Measurements from ENCODE around the gene ULBP1.
"Not testable (repeated sequence)": the region's sequence is repeated elsewhere in the genome, so short reads cannot be mapped to it uniquely, and the experiment has no call there.

ULBP1 gene

GRCh38 chr6:150002710-150003109, 39.0 kb downstream of the ULBP1 start:
- H3K27ac ChIP-seq (ENCODE audit: low read depth, low read length) = no peak overlapping the region
- no peaks in the 10 kb centered on the region for H3K9me3 ChIP-seq (ENCODE audit: insufficient read depth, low read length)
- no peak overlapping the region for H3K4me3 ChIP-seq (ENCODE audit: insufficient read depth, low read length, poor library complexity, severe bottlenecking)
- no peaks in the 10 kb centered on the region for H4K20me1 ChIP-seq (ENCODE audit: low read depth, low read length)
- H3K9ac ChIP-seq (ENCODE audit: low read length) = no peak overlapping the region
- H3K9me2 ChIP-seq (replicated peaks; ENCODE audit: insufficient read depth, low read length) = no peaks in the 10 kb centered on the region
- H3F3A ChIP-seq (ENCODE audit: insufficient read depth) = no peaks in the 10 kb centered on the region
- H3K4me2 ChIP-seq (ENCODE audit: low read depth, low read length, poor library complexity, severe bottlenecking) = no peak overlapping the region
- no peaks in the 10 kb centered on the region for H3K27me3 ChIP-seq (ENCODE audit: low read length)
- TF ChIP-seq, protein P1, sequence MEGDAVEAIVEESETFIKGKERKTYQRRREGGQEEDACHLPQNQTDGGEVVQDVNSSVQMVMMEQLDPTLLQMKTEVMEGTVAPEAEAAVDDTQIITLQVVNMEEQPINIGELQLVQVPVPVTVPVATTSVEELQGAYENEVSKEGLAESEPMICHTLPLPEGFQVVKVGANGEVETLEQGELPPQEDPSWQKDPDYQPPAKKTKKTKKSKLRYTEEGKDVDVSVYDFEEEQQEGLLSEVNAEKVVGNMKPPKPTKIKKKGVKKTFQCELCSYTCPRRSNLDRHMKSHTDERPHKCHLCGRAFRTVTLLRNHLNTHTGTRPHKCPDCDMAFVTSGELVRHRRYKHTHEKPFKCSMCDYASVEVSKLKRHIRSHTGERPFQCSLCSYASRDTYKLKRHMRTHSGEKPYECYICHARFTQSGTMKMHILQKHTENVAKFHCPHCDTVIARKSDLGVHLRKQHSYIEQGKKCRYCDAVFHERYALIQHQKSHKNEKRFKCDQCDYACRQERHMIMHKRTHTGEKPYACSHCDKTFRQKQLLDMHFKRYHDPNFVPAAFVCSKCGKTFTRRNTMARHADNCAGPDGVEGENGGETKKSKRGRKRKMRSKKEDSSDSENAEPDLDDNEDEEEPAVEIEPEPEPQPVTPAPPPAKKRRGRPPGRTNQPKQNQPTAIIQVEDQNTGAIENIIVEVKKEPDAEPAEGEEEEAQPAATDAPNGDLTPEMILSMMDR (IDR thresholded peaks at IDR 0.05; ENCODE audit: insufficient read depth, low read length, poor library complexity, severe bottlenecking) = no peak
- no peak for TF ChIP-seq EZH2phosphoT487 (conservative IDR thresholded peaks at IDR 0.05; ENCODE audit: low read length)
- H3K79me2 ChIP-seq (ENCODE audit: insufficient read depth, low read length) = no peaks in the 10 kb centered on the region
- no peaks in the 10 kb centered on the region for H3K36me3 ChIP-seq (ENCODE audit: low read length)
- no peak overlapping the region for H2AFZ ChIP-seq (ENCODE audit: low read depth, low read length, severe bottlenecking)

DNA sequence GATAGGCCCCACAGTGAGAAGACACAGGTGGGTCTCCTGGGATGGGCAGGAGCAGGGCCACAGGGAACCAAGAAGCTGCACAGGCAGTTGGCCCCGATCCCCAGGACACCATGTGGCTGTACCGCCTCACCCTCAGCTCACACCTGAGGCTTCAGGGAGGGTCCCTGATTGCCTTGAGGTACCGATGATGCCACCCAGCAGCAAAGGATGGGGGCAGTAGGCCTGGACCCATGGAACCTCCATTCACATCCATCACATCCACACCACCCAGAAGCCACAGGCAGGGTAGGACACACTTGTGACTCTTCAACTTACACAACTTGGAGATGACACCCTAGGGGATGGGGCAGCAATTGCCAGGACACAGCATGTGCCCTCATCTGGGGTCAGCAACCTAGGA, 39.9 kb downstream of the ULBP1 start:
- not testable (repeated sequence) for H3K9me2 ChIP-seq (replicated peaks; ENCODE audit: insufficient read depth, low read length); H3K27me3 ChIP-seq (ENCODE audit: low read length); H3K4me3 ChIP-seq (ENCODE audit: insufficient read depth, low read length, poor library complexity, severe bottlenecking); H2AFZ ChIP-seq (ENCODE audit: low read depth, low read length, severe bottlenecking); H3F3A ChIP-seq (ENCODE audit: insufficient read depth); H3K9ac ChIP-seq (ENCODE audit: low read length); H3K9me3 ChIP-seq (ENCODE audit: insufficient read depth, low read length); H3K36me3 ChIP-seq (ENCODE audit: low read length); H3K27ac ChIP-seq (ENCODE audit: low read depth, low read length); H3K79me2 ChIP-seq (ENCODE audit: insufficient read depth, low read length); H4K20me1 ChIP-seq (ENCODE audit: low read depth, low read length); H3K4me2 ChIP-seq (ENCODE audit: low read depth, low read length, poor library complexity, severe bottlenecking)

DNA sequence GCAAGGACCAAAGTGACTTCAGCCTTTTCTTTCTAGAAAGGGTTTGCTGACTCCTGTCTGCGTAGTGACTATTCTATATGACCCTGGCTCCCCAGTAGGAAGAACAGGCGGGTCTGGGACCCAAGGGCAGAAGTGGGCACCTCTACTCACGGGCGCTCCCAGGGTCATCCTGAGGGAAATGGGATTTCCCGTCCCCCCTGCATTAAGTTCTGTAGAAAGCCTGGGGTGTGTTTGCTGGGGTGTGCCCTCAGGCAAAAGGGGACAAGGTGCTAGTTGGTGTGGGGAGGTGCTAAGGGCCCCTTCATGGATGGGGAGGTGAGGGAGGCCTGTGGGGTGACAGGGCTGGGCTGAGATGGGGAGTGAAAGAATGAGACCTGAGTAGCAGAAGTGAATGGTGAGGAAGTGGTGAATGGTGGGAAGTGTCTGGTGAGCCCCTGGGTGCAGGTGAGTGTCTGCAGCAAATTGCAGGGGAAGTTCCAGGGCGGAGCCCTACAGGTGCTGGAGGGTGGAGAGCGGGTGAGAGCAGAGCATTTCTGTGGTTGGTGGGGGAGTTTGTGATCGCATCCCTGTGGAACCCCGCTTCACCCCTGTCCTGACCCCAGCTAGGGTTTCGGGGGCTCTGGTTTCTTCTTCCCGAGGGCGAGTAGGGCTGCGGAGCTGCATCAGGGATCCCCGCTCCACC, 40.5 kb downstream of the ULBP1 start:
- Histone ChIP-seq H3K9ac (ENCODE audit: low read length) (peak overlapping the region; percentile 73), H3K36me3 (ENCODE audit: low read length) (no peaks in the 10 kb centered on the region), H3K4me3 (ENCODE audit: insufficient read depth, low read length, poor library complexity, severe bottlenecking) (peak overlapping the region; percentile 78), H4K20me1 (ENCODE audit: low read depth, low read length) (no peaks in the 10 kb centered on the region), H3K27me3 (ENCODE audit: low read length) (no peaks in the 10 kb centered on the region), H3K9me2 (replicated peaks; ENCODE audit: insufficient read depth, low read length) (no peaks in the 10 kb centered on the region), H3K9me3 (ENCODE audit: insufficient read depth, low read length) (no peaks in the 10 kb centered on the region), H2AFZ (ENCODE audit: low read depth, low read length, severe bottlenecking) (peak overlapping the region; percentile 89), H3F3A (ENCODE audit: insufficient read depth) (no peaks in the 10 kb centered on the region), H3K27ac (ENCODE audit: low read depth, low read length) (peak overlapping the region; percentile 73), H3K4me2 (ENCODE audit: low read depth, low read length, poor library complexity, severe bottlenecking) (peak overlapping the region; percentile 72), H3K79me2 (ENCODE audit: insufficient read depth, low read length) (no peaks in the 10 kb centered on the region)
- TF ChIP-seq, protein P1 (IDR thresholded peaks at IDR 0.05; ENCODE audit: insufficient read depth, low read length, poor library complexity, severe bottlenecking) = no peak
- no peak for TF ChIP-seq EZH2phosphoT487 (conservative IDR thresholded peaks at IDR 0.05; ENCODE audit: low read length)
